HepG2 (cell line): ENCODE measurements around the gene OTUD7B. TPM values are rescaled to one million over a fixed set of nuclear protein-coding genes. Genes with fewer than 3 reads are reported as not detected.

Experiments used
- ATAC-seq: fragments of 200-7000 bp; cut with Tn5 transposase; 3 replicates; pipeline ENCODE4 v1.9.1; 2020; ENCODE audit warnings: mild to moderate bottlenecking, moderate library complexity
- Bru-seq: library from RNA; stranded (reverse); fragments of 400-500 nt; gene quantifications from one replicate; lab custom pipeline; 2021; lab: Mats Ljungman, UMichigan
- BruChase-seq, 2 experiments: library from RNA; stranded (reverse); fragments of 400-500 nt; gene quantifications; one replicate each; lab custom pipeline; 2021; lab: Mats Ljungman, UMichigan
- BruUV-seq: library from RNA; stranded (reverse); fragments of 400-500 nt; replicated peaks from 2 replicates; lab custom pipeline; 2021; lab: Mats Ljungman, UMichigan
- CTCF ChIA-PET: fragments of 300-600 bp; formaldehyde crosslinking; extraction: SDS; loops from one replicate; lab custom pipeline; 2021; ENCODE audit warnings: low total read pairs, inconsistent platforms, low intra/inter-chr PET ratio; lab: Yijun Ruan, JAX
- POLR2A ChIA-PET: fragments of 350-600 bp; sonication (Branson Sonifier 250); formaldehyde crosslinking; loops from one replicate; lab custom pipeline; 2020; ENCODE audit warnings: antibody characterized with exemption, inconsistent platforms; lab: Yijun Ruan, JAX
- DNase-seq: peaks from one replicate; pipeline ENCODE4 v3.0.0-alpha.2; 2015; ENCODE audit warnings: low spot score
- FAIRE-seq: peaks from 3 replicates; lab custom pipeline; 2011; peaks lifted over from hg19 to GRCh38; lab: Jason Lieb, UNC
- H2AFZ ChIP-seq: one replicate; pipeline ENCODE4 v1.6.1; 2011; ENCODE audit warnings: low read length, inconsistent platforms
- H3K27ac ChIP-seq: fragments of 300-600 bp; 3 replicates; pipeline ENCODE4 v1.8.0; 2011; ENCODE audit warnings: mixed run types, mild to moderate bottlenecking, mixed read lengths, low read length, inconsistent platforms; ENCODE audit not compliant: insufficient read depth; ENCODE audit errors: extremely low read length
- H3K27me3 ChIP-seq, 2 experiments: fragments of 200-600 bp in 1 of 2; 2 replicates in 1 of 2; 3 replicates in 1 of 2; pipeline versions ENCODE4 v1.6.0 to v1.8.0; 2011; ENCODE audit warnings: low read length in 2 of 2, mild to moderate bottlenecking in 2 of 2, moderate library complexity in 2 of 2, inconsistent platforms in 1 of 2; ENCODE audit not compliant: insufficient read depth in 2 of 2, control insufficient read depth in 1 of 2
- H3K36me3 ChIP-seq, 2 experiments: fragments of 200-600 bp in 1 of 2; replicated peaks in 1 of 2; 2 replicates in 1 of 2; 3 replicates in 1 of 2; pipeline versions ENCODE4 v1.5.1 to v1.8.0; 2011; ENCODE audit warnings: low read length in 2 of 2, inconsistent platforms in 1 of 2; ENCODE audit not compliant: insufficient read depth in 2 of 2, control insufficient read depth in 1 of 2
- H3K4me1 ChIP-seq: 2 replicates; pipeline ENCODE4 v1.5.1; 2012; ENCODE audit warnings: low read length, inconsistent platforms; ENCODE audit not compliant: insufficient read depth
- H3K4me2 ChIP-seq: 2 replicates; pipeline ENCODE4 v1.6.0; 2011; ENCODE audit warnings: low read depth, low read length, inconsistent platforms
- H3K4me3 ChIP-seq, 3 experiments: fragments of 200-600 bp in 1 of 3; sonication (generic), shearing (Covaris generic) in 1 of 3; replicated peaks in 1 of 3; 2 replicates each; pipeline ENCODE4 v1.5.1; 2011 to 2016; ENCODE audit warnings: low read length in 3 of 3, inconsistent platforms in 2 of 3, low read depth in 2 of 3, mild to moderate bottlenecking in 2 of 3, control low read depth in 1 of 3, mixed read lengths in 1 of 3; ENCODE audit not compliant: insufficient read depth in 1 of 3
- H3K79me2 ChIP-seq: one replicate; pipeline ENCODE4 v1.6.1; 2011; ENCODE audit warnings: low read length, inconsistent platforms; ENCODE audit not compliant: insufficient read depth
- H3K9ac ChIP-seq: 2 replicates; pipeline ENCODE4 v1.6.0; 2011; ENCODE audit warnings: mild to moderate bottlenecking, low read depth, low read length, inconsistent platforms; ENCODE audit not compliant: insufficient read depth
- H3K9me3 ChIP-seq: 2 replicates; pipeline ENCODE4 v1.5.1; 2012; ENCODE audit warnings: mild to moderate bottlenecking, low read length
- H4K20me1 ChIP-seq: 2 replicates; pipeline ENCODE4 v1.6.0; 2011; ENCODE audit warnings: inconsistent platforms, mild to moderate bottlenecking, low read length, moderate library complexity; ENCODE audit not compliant: insufficient read depth
- CENPT ChIP-seq: sonication (generic); formaldehyde crosslinking; IDR thresholded peaks from 2 replicates; pipeline ENCODE4 v1.8.0; 2022; ENCODE audit warnings: low read depth, mild to moderate bottlenecking, moderate library complexity, missing genetic modification reagents
- HNRNPUL1 ChIP-seq: fragments of 200-400 bp; formaldehyde crosslinking; IDR thresholded peaks from 2 replicates; pipeline ENCODE4 v1.6.1; 2017; ENCODE audit warnings: low read depth, mild to moderate bottlenecking, low read length, moderate library complexity
- KDM1A ChIP-seq: IDR thresholded peaks from 2 replicates; pipeline ENCODE4 v1.6.1; 2016; ENCODE audit warnings: missing compliant biosample characterization
- NBN ChIP-seq: fragments of 450-650 bp; conservative IDR thresholded peaks from 2 replicates; pipeline ENCODE4 v1.6.1; 2017
- NFATC3 ChIP-seq: sonication (generic); formaldehyde crosslinking; IDR thresholded peaks from 2 replicates; pipeline ENCODE4 v1.5.1; 2020; ENCODE audit warnings: mild to moderate bottlenecking, missing genetic modification reagents
- NFYB ChIP-seq: sonication (generic); formaldehyde crosslinking; IDR thresholded peaks from 2 replicates; pipeline ENCODE4 v1.4.0; 2020; ENCODE audit warnings: missing genetic modification reagents
- YY1 ChIP-seq: IDR thresholded peaks from 2 replicates; pipeline ENCODE4 v1.6.1; 2011; ENCODE audit warnings: low read length, low read depth, moderate library complexity, mild to moderate bottlenecking; ENCODE audit not compliant: insufficient read depth, insufficient replicate concordance
- ZBTB42 ChIP-seq: sonication (generic); formaldehyde crosslinking; IDR thresholded peaks from 2 replicates; pipeline ENCODE4 v1.5.0; 2020; ENCODE audit warnings: mild to moderate bottlenecking, missing genetic modification reagents
- ZBTB43 ChIP-seq: sonication (generic); formaldehyde crosslinking; conservative IDR thresholded peaks from 2 replicates; pipeline ENCODE4 v1.4.0; 2020; ENCODE audit warnings: missing genetic modification reagents
- ZNF143 ChIP-seq: sonication (generic); formaldehyde crosslinking; IDR thresholded peaks from 2 replicates; pipeline ENCODE4 v1.4.0; 2020; ENCODE audit warnings: missing genetic modification reagents
- ZNF230 ChIP-seq: sonication (generic); formaldehyde crosslinking; IDR thresholded peaks from 2 replicates; pipeline ENCODE4 v1.4.0; 2020; ENCODE audit warnings: mild to moderate bottlenecking, missing genetic modification reagents
- ZNF660 ChIP-seq: sonication (generic); formaldehyde crosslinking; IDR thresholded peaks from 2 replicates; pipeline ENCODE4 v1.5.1; 2020; ENCODE audit warnings: mild to moderate bottlenecking, low read depth, missing genetic modification reagents, borderline replicate concordance
- ZNF777 ChIP-seq: sonication (generic); formaldehyde crosslinking; IDR thresholded peaks from 2 replicates; pipeline ENCODE4 v1.4.0; 2020; ENCODE audit warnings: missing genetic modification reagents
- ZSCAN21 ChIP-seq: sonication (generic); formaldehyde crosslinking; IDR thresholded peaks from 2 replicates; pipeline ENCODE4 v1.8.0; 2022; ENCODE audit warnings: mild to moderate bottlenecking, missing genetic modification reagents, moderate library complexity, borderline replicate concordance
- WGBS: methylation state at CpG from one replicate; pipeline ENCODE4 v1.1.6; 2017; ENCODE audit warnings: low lambda C conversion rate; 5-methylcytosine and 5-hydroxymethylcytosine counted together
- in situ Hi-C: cut with HindIII; loops from 2 replicates; pipeline ENCODE4 v1.10.0; 2017; ENCODE audit warnings: low pct_unique_long_range_greater_than_20kb; ENCODE audit not compliant: extremely low pct_ligation_motif_present
- intact Hi-C: fragments of 100-400 bp; cut with micrococcal nuclease; formaldehyde crosslinking; loops from one replicate; pipeline ENCODE4 v1.10.0; 2022; ENCODE audit not compliant: unreplicated experiment
- long read RNA-seq, 2 experiments: library from RNA in 1 of 2; library from polyadenylated mRNA in 1 of 2; stranded (forward) in 1 of 2; unstranded in 1 of 2; transcript quantifications; one replicate each; pipeline ENCODE4 v2.0.0, GENCODE V29; 2019 to 2022
- polyA minus RNA-seq, 3 experiments: library from RNA; depleted of rRNA, polyadenylated mRNA; stranded (reverse); fragments of >200 nt; gene quantifications; 2 replicates each; pipeline ENCODE4 v1.2.3, GENCODE V29; 2011; ENCODE audit warnings: low replicate concordance in 1 of 3
- polyA plus RNA-seq, 8 experiments: library from polyadenylated mRNA; depleted of rRNA in 3 of 8; stranded (reverse) in 7 of 8; unstranded in 1 of 8; fragments of >200 nt; fragmentation: Illumina TruSeq in 4 of 8; extraction: Trizol in 4 of 8; gene quantifications; 2 replicates each; pipeline versions ENCODE4 v1.2.1 to v1.2.3, GENCODE V29; 2011 to 2016; ENCODE audit warnings: low read depth in 4 of 8, missing spikeins in 1 of 8, mixed read lengths in 1 of 8; ENCODE audit not compliant: insufficient read depth in 1 of 8
- total RNA-seq, 5 experiments: library from RNA; depleted of rRNA; stranded (reverse); fragments of >200 nt; fragmentation: Illumina TruSeq; extraction: Trizol; gene quantifications; 2 replicates each; pipeline ENCODE4 v1.2.3, GENCODE V29; 2016; ENCODE audit warnings: low read depth in 1 of 5
- TF ChIP-seq, protein P1 (sequence below): sonication (generic); formaldehyde crosslinking; IDR thresholded peaks from 2 replicates; pipeline ENCODE4 v1.4.0; 2020; ENCODE audit warnings: missing genetic modification reagents

The OTUD7B gene
- total RNA-seq (2016; rRNA removed; fragmentation: Illumina TruSeq; extraction: Trizol), result 11.2 and 13.2 TPM in 2 replicates
- total RNA-seq (2016; cell fraction: cytosol; rRNA removed; fragmentation: Illumina TruSeq; extraction: Trizol; ENCODE audit: low read depth), result 0.71 and 1.0 TPM in 2 replicates
- total RNA-seq (2016; cell fraction: insoluble cytoplasmic fraction; rRNA removed; fragmentation: Illumina TruSeq; extraction: Trizol), result 11.4 and 11.7 TPM in 2 replicates
- total RNA-seq (2016; cell fraction: membrane; rRNA removed; fragmentation: Illumina TruSeq; extraction: Trizol), result 3.2 and 4.0 TPM in 2 replicates
- 6.9 and 9.0 TPM in 2 replicates for total RNA-seq (2016; cell fraction: nucleus; rRNA removed; fragmentation: Illumina TruSeq; extraction: Trizol)
- 5.1 and 6.9 TPM in 2 replicates for polyA plus RNA-seq (2011; rRNA removed)
- polyA plus RNA-seq (2011; cell fraction: cytosol; rRNA removed), result 3.7 and 5.3 TPM in 2 replicates
- 5.4 and 7.1 TPM in 2 replicates for polyA plus RNA-seq (2011; cell fraction: nucleus; rRNA removed)
- polyA plus RNA-seq (2012), result 6.4 and 7.6 TPM in 2 replicates
- polyA plus RNA-seq (2016; cell fraction: cytosol; fragmentation: Illumina TruSeq; extraction: Trizol; ENCODE audit: low read depth), result 0.26 and 0.34 TPM in 2 replicates
- 5.6 and 6.2 TPM in 2 replicates for polyA plus RNA-seq (2016; cell fraction: insoluble cytoplasmic fraction; fragmentation: Illumina TruSeq; extraction: Trizol; ENCODE audit: low read depth)
- 0.89 and 0.92 TPM in 2 replicates for polyA plus RNA-seq (2016; cell fraction: membrane; fragmentation: Illumina TruSeq; extraction: Trizol; ENCODE audit: low read depth)
- polyA plus RNA-seq (2016; cell fraction: nucleus; fragmentation: Illumina TruSeq; extraction: Trizol; ENCODE audit: insufficient read depth, low read depth), result 7.0 TPM in 2 replicates
- 15.0 and 39.2 TPM in 2 replicates for polyA minus RNA-seq (2011; rRNA and poly(A)+ RNA removed; ENCODE audit: low replicate concordance)
- polyA minus RNA-seq (2011; cell fraction: cytosol; rRNA and poly(A)+ RNA removed), result 5.4 and 8.4 TPM in 2 replicates
- 9.9 and 17.0 TPM in 2 replicates for polyA minus RNA-seq (2011; cell fraction: nucleus; rRNA and poly(A)+ RNA removed)
- Bru-seq, nascent RNA, result percentile 78 among the genes with signal in this experiment
- BruChase-seq, experiment 1, labeled RNA remaining after a 6-hour chase, result percentile 72 among the genes with signal in this experiment
- BruChase-seq, experiment 2, labeled RNA remaining after a 2-hour chase, result percentile 78 among the genes with signal in this experiment
- long read RNA-seq, experiment 1, partial matches to known transcripts, result 1 of 7 reads
- long read RNA-seq, experiment 1, other reads (novel, unspliced or antisense), result 6 of 7 reads
- long read RNA-seq, experiment 2, full-length matches to known transcripts, result 4 of 41 reads
- long read RNA-seq, experiment 2, partial matches to known transcripts, result 1 of 41 reads
- long read RNA-seq, experiment 2, other reads (novel, unspliced or antisense), result 36 of 41 reads

DNA sequence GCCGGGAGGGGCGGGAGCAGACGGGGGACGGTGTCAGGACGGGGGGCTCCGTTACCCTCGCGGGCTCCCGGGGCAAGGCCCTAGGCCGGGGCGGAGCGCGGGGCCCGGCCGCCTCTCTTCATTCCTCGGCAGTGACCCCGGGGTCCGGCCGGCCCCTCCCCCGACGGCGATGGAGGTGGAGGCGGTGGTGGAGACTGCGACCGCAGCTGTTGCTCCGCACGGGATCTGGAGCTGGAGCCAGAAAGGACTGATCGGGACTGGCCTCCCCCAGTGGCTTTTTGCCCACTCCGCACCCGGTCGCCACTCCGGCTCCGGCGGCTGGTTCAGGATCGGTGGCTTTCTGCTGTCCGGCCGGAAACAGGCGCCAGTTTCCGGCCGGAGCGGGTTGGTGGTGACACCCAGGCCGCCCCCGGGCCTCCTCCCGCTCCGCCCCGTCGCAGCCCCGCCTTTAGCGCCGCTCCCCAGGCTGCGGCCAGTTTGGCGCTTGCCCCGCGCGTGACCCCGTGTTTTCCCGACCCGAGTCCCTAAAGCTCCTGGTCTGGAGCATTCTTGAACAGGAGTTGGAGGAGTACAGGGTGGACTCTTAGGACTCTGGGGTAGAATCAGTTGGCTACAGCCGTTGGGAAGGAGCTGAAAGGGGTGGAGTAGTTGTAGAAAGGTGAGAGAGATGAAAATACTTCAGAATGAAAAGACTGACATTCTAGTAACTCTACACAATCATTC lies at the start of gene OTUD7B:
Gene OTUD7B (minus strand): TSS at position 334 of the 723 bp plus-strand sequence. CDS start 33,216 bp downstream, outside the sequence.
- Histone ChIP-seq H3K27me3 (no peaks in the 10 kb centered on the region; a peak in 1 of 5 replicates), H2AFZ (peak within 1 kb of the TSS; percentile 74), H3K27ac (peak within 1 kb of the TSS; percentile 87), H4K20me1 (peaks cover 11% of the 10 kb centered on the region; the same call in 1 of the 2 replicates), H3K9ac (peak within 1 kb of the TSS; percentile 91), H3K4me3 (peak within 1 kb of the TSS; percentile 89 to 90 (median 89)), H3K9me3 (no peaks in the 10 kb centered on the region), H3K79me2 (peaks cover 34% of the 10 kb centered on the region), H3K36me3 (peaks cover 0 to under 1% of the 10 kb centered on the region in 2 experiments; a peak in 2 of 5 replicates), H3K4me2 (peak within 1 kb of the TSS; percentile 71), H3K4me1 (peaks cover 52% of the 10 kb centered on the region)
- WGBS, result 2% methylated on average over 29 of the region's 59 CpGs
- intact Hi-C loops (loop anchor here (1.0 to 2.0 kb wide), 2 partner anchors 11 to 56 kb away; partner anchors contain the start of gene VPS45), in situ Hi-C loops (no loop called here)
- no peak for FAIRE-seq
- POLR2A ChIA-PET, result interaction anchor here (0.8 to 4.2 kb wide), 9 partner anchors 10 to 124 kb away, joined by 3 to 58 read pairs (median 6); partner anchors contain the start of genes MTMR11 and VPS45
- BruUV-seq, result no TSS peak
- CTCF ChIA-PET, result interaction anchor here (0.9 kb wide), 1 partner anchor 122 kb away, joined by 4 read pairs; no protein-coding TSS in a partner anchor
- ATAC-seq, result peak; percentile 88
- peak; percentile 66 for DNase-seq
- peak; percentile 60; the same call in 1 of the 2 replicates for TF ChIP-seq NFATC3 (CRISPR knock-in tag)
- TF ChIP-seq, protein P1, sequence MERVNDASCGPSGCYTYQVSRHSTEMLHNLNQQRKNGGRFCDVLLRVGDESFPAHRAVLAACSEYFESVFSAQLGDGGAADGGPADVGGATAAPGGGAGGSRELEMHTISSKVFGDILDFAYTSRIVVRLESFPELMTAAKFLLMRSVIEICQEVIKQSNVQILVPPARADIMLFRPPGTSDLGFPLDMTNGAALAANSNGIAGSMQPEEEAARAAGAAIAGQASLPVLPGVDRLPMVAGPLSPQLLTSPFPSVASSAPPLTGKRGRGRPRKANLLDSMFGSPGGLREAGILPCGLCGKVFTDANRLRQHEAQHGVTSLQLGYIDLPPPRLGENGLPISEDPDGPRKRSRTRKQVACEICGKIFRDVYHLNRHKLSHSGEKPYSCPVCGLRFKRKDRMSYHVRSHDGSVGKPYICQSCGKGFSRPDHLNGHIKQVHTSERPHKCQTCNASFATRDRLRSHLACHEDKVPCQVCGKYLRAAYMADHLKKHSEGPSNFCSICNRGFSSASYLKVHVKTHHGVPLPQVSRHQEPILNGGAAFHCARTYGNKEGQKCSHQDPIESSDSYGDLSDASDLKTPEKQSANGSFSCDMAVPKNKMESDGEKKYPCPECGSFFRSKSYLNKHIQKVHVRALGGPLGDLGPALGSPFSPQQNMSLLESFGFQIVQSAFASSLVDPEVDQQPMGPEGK (CRISPR knock-in tag), result peak; percentile 95
- peak; percentile 32; the same call in 1 of the 2 replicates for TF ChIP-seq ZBTB42 (CRISPR knock-in tag)
- TF ChIP-seq ZNF230 (CRISPR knock-in tag), result peak; percentile 84; the same call in 1 of the 2 replicates
- TF ChIP-seq CENPT (CRISPR knock-in tag), result no peak
- TF ChIP-seq NBN, result no peak
- peak; percentile 90 for TF ChIP-seq ZNF777 (CRISPR knock-in tag)
- no peak for TF ChIP-seq ZBTB43 (CRISPR knock-in tag)
- TF ChIP-seq ZNF143 (CRISPR knock-in tag), result no peak
- TF ChIP-seq YY1, result peak; percentile 86
- no peak for TF ChIP-seq NFYB (CRISPR knock-in tag)
- peak; percentile 66; the same call in 1 of the 2 replicates for TF ChIP-seq HNRNPUL1
- TF ChIP-seq KDM1A, result no peak
- TF ChIP-seq ZNF660 (CRISPR knock-in tag), result no peak
- peak; percentile 92 for TF ChIP-seq ZSCAN21 (CRISPR knock-in tag)
